Aorta (tissue), 5 donors: ENCODE results near the gene E2F8. TPM values are rescaled to one million over a fixed set of nuclear protein-coding genes. Genes with fewer than 3 reads are reported as not detected.
"Not testable (repeated sequence)": the region's sequence is repeated elsewhere in the genome, so short reads cannot be mapped to it uniquely, and the experiment has no call there.

Source experiments
- ATAC-seq: fragments of 200-7000 bp; cut with Tn5 transposase; one replicate; pipeline ENCODE4 v1.9.1; 2022; ENCODE audit warnings: moderate library complexity; ENCODE audit not compliant: low FRiP score
- DNase-seq, 2 donors: peaks; one replicate each; pipeline ENCODE4 v3.0.0-alpha.2; 2020
- H3K27ac ChIP-seq, 2 donors: one replicate each; pipeline ENCODE4 v1.5.1; 2013; ENCODE audit warnings: low read length in 2 of 2, mild to moderate bottlenecking in 2 of 2, moderate library complexity in 2 of 2, control low read depth in 1 of 2, inconsistent platforms in 1 of 2, low read depth in 1 of 2
- H3K27me3 ChIP-seq, 2 donors: one replicate each; pipeline ENCODE4 v1.6.1; 2013; ENCODE audit warnings: control low read depth in 1 of 2, low read length in 1 of 2, mild to moderate bottlenecking in 1 of 2, moderate library complexity in 1 of 2; ENCODE audit not compliant: insufficient read depth in 2 of 2, control insufficient read depth in 1 of 2
- H3K36me3 ChIP-seq, 2 donors: one replicate each; pipeline ENCODE4 v1.6.1; 2013; ENCODE audit warnings: control low read depth in 1 of 2, low read length in 1 of 2, mild to moderate bottlenecking in 1 of 2; ENCODE audit not compliant: insufficient read depth in 2 of 2, control insufficient read depth in 1 of 2
- H3K4me1 ChIP-seq, 2 donors: one replicate each; pipeline ENCODE4 v1.6.1; 2013; ENCODE audit warnings: low read length in 2 of 2, control low read depth in 1 of 2, mild to moderate bottlenecking in 1 of 2, moderate library complexity in 1 of 2; ENCODE audit not compliant: insufficient read depth in 2 of 2, control insufficient read depth in 1 of 2
- H3K4me3 ChIP-seq, 2 donors: one replicate each; pipeline ENCODE4 v1.5.1; 2013; ENCODE audit warnings: low read length in 2 of 2, control low read depth in 1 of 2, mild to moderate bottlenecking in 1 of 2
- H3K9me3 ChIP-seq: one replicate; pipeline ENCODE4 v1.6.1; 2013; ENCODE audit warnings: mild to moderate bottlenecking, low read length; ENCODE audit not compliant: control insufficient read depth
- WGBS, 2 donors: extraction: QIAGEN DNeasy Blood & Tissue Kit; methylation state at CpG; one replicate each; pipeline ENCODE4 v1.1.7; 2013; 5-methylcytosine and 5-hydroxymethylcytosine counted together
- intact Hi-C, 2 donors: fragments of 100-400 bp; cut with DNase I; formaldehyde crosslinking; loops; one replicate each; pipeline versions ENCODE4 v1.14.2 to v1.15.0; 2022
- polyA plus RNA-seq, 2 donors: library from polyadenylated mRNA; stranded (reverse); fragments of 200-250 nt; gene quantifications; one replicate each; pipeline ENCODE4 v1.2.3, GENCODE V29; 2013
- total RNA-seq, 2 donors: library from RNA; stranded (reverse); fragmentation: NEBNext Ultra II Directional; extraction: Animal tissue kit (Norgen Biotek cat#: 25700); gene quantifications; one replicate each; pipeline ENCODE4 v1.2.1, GENCODE V29; 2021
- donor health status: healthy with polysubstance abuse.
- donor health status: Bipolar disorder and iron deficiency.
- donor health status: DM: no; HTN: no; CAD: no.
- donor health status: DM: no; HTN: no; CAD: no.
- donor health status: DM: yes; HTN: yes; CAD: no.

E2F8 gene
- total and polyA plus RNA-seq, 4 donors: 0.05 to 0.63 (median 0.29) TPM; not detected in 1

DNA sequence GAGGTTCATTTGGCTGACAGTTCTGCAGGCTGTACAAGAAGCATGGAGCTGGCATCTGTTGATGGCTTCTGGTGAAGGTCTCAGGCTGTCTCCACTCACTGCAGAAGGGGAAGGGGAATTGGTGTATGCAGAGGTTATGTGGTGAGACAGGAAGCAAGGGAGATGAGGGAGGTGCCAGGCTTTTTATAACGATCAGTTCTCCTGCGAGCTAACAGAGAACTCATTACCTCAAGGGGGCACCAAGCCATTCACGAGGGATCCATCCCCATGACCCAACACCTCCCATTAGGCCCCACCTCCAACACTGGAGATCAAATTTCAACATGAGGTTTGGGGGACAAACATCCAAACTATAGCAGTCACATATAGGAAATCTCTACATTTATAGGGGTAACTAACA lies 38.7 kb upstream of the E2F8 start:
- no peaks in the 10 kb centered on the region for H3K4me1 ChIP-seq
- intact Hi-C loops: no loop called here
- H3K9me3 ChIP-seq: no peaks in the 10 kb centered on the region
- no peak for ATAC-seq
- DNase-seq: no peak
- peak overlapping the region in 1 of 2 donors; percentile 7 for H3K27ac ChIP-seq
- no peaks in the 10 kb centered on the region for H3K36me3 ChIP-seq
- WGBS, 2 donors: 50 to 58% methylated on average over 3 of the region's 3 CpGs
- no peak overlapping the region for H3K4me3 ChIP-seq
- no peaks in the 10 kb centered on the region for H3K27me3 ChIP-seq

DNA sequence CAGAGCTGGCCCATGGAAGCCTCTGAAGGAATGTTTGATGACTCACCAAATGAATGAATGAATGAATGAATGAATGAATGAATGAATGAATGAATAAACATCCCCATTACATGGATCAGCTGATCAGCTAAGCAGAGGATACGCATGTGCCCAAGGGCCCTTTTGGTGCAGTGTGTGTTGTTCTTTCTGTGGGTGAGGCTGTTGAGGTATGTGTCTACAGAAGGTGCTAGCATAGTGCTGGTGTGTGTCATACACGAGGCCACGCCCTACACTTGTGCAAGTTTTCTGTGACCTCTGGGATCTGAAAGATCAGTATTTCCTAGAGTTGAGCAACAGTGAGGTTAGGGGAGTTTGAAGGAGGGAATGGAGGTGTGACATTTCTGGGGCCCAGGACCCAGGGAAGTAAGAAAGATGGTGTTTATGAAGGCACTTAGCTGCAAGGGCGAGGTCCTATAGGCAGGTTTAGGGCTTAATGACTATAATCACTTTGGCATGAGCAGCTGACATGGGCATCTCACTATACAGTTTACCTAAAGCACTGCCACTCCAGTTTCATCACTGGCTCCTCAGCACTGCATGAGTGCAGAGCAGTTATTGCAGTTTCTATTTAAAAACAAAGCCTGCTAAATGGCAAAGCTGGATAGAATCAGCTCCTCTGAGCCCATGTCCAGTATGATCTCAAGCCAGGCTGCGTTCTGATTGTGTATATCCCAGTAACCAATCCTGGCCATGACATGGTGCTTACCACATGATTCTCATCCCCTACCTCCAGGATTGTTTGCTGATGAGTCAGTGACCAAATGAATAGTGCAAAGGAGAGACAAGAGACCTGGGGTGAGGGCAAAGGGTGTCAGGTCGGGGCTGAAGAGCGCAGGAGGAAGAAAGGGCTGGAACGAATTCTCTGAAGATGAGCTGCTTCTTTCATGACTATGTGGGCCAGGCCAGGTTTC lies 36.4 kb upstream of the E2F8 start:
- H3K4me1 ChIP-seq: no peaks in the 10 kb centered on the region
- no peaks in the 10 kb centered on the region for H3K27me3 ChIP-seq
- no peak for DNase-seq
- no peak for ATAC-seq
- intact Hi-C loops: no loop called here
- H3K4me3 ChIP-seq: no peak overlapping the region
- no peaks in the 10 kb centered on the region for H3K9me3 ChIP-seq
- H3K27ac ChIP-seq: no peak overlapping the region
- no peaks in the 10 kb centered on the region for H3K36me3 ChIP-seq
- 90 to 92% methylated on average over 8 of the region's 8 CpGs for WGBS, 2 donors

DNA sequence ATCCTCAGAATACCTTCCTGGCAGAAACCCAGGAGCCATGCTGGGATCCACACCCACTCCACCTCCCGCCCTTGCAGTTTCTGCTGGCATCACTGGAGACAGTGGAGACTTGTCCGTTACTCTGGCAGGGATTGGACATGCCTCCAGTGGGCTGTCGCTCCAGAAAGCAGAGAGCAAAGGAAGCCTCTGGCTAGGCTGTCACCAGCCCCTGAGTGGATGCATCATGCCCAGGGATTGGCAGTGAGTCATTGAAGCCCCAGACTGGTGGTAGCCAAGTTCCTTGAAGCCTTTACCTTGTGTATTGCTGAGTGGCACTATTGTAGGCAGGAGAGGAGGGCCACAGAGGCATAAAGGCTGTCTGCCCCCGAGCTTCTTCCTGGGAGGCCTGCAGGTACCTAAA lies 34.8 kb upstream of the E2F8 start:
- H3K27ac ChIP-seq: no peak overlapping the region
- no peak overlapping the region for H3K4me3 ChIP-seq
- ATAC-seq (no peak), DNase-seq (no peak)
- no peaks in the 10 kb centered on the region for H3K27me3 ChIP-seq
- intact Hi-C loops: no loop called here
- H3K4me1 ChIP-seq: no peaks in the 10 kb centered on the region
- H3K9me3 ChIP-seq: no peaks in the 10 kb centered on the region
- H3K36me3 ChIP-seq: no peaks in the 10 kb centered on the region
- WGBS, 2 donors: 84 to 87% methylated on average over 4 of the region's 4 CpGs

DNA sequence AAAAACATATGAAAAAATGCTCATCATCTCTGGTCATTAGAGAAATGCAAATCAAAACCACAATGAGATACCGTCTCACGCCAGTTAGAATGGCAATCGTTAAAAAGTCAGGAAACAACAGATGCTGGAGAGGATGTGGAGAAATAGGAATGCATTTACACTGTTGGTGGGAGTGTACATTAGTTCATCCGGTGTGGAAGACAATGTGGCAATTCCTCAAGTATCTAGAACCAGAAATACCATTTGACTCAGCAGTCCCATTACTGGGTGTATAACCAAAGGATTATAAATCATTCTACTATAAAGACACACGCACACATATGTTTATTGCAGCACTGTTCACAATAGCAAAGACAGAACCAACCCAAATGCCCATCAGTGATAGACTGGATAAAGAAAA lies 32.5 kb upstream of the E2F8 start:
- ATAC-seq, intact Hi-C loops, H3K27me3 ChIP-seq, DNase-seq, H3K9me3 ChIP-seq, H3K27ac ChIP-seq, H3K4me3 ChIP-seq, H3K36me3 ChIP-seq, H3K4me1 ChIP-seq: not testable (repeated sequence)
- 90 to 91% methylated on average over 5 of the region's 5 CpGs for WGBS, 2 donors

DNA sequence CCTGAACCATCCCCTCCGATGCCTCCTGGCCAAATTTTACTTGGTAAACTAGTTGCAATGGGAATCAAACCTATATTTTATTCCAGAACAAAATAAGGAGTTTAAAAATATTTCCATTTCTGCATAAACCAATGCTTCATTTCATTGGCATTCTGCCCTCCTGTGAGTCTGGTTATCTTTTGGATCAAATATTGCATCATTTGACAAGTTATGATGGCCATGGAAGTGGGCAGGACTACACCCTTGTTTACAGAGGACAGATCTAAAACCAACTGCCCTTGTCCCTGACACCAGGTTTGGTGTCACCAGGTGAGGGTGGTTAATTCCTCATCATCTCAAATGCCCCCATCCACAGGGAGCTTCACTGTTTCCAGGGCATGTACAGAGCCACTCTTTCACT lies 28.2 kb upstream of the E2F8 start:
- H3K27me3 ChIP-seq: no peaks in the 10 kb centered on the region
- H3K4me1 ChIP-seq: no peaks in the 10 kb centered on the region
- WGBS, 2 donors: 11 to 17% methylated on average over 1 of the region's 1 CpG
- DNase-seq: no peak
- no peak for ATAC-seq
- H3K27ac ChIP-seq: no peak overlapping the region
- no peaks in the 10 kb centered on the region for H3K9me3 ChIP-seq
- no peak overlapping the region for H3K4me3 ChIP-seq
- intact Hi-C loops: loop anchor here in 1 of 2 donors (10.0 kb wide), 1 partner anchor 476 kb away; no protein-coding TSS in a partner anchor
- H3K36me3 ChIP-seq: no peaks in the 10 kb centered on the region

DNA sequence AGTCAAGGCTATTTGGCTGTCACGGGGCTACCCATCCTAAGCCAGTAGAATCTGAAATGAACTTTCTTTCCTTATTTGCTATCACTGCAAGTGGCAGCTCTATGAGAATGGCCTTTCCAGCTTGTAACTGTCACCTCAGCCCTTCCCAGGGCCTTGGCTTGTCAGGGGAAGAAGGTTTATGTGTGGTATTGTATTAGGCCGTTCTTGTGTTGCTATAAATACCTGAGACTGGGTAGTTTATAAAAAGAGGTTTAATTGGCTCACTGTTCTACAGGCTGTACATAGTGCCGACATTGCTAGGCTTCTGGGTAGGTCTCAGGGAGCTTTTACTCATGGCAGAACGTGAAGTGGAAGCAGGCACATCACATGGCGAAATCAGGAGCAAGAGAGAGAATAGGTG lies 26.8 kb upstream of the E2F8 start:
- no peaks in the 10 kb centered on the region for H3K9me3 ChIP-seq
- 83 to 89% methylated on average over 5 of the region's 5 CpGs for WGBS, 2 donors
- H3K4me1 ChIP-seq: no peaks in the 10 kb centered on the region
- ATAC-seq: no peak
- H3K36me3 ChIP-seq: no peaks in the 10 kb centered on the region
- H3K27ac ChIP-seq: no peak overlapping the region
- DNase-seq: no peak
- no peak overlapping the region for H3K4me3 ChIP-seq
- intact Hi-C loops: loop anchor here in 1 of 2 donors (10.0 kb wide), 1 partner anchor 477 kb away; no protein-coding TSS in a partner anchor
- H3K27me3 ChIP-seq: no peaks in the 10 kb centered on the region

DNA sequence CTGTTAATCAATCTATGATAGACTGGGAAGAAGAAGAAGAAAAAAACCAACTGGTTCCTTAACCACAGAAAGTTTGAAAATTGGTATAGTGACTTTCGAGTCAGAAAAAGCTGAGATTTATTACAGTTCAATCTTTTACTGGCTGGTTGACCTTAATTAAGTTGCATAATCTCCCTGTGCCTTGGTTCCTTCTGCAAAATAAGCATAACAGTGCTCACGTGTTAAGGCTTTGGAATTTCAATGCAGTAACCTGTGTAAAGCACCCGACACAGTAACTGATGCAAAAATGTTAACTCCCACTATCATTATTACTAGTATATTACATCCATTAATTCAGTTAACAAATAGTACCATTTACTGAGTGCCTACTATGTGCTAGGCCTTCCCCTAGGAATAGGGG lies 22.6 kb upstream of the E2F8 start:
- H3K36me3 ChIP-seq: no peaks in the 10 kb centered on the region
- ATAC-seq (no peak), DNase-seq (no peak)
- no peak overlapping the region for H3K4me3 ChIP-seq
- intact Hi-C loops: loop anchor here (5.0 to 10.0 kb wide), 2 partner anchors 289 to 481 kb away; no protein-coding TSS in a partner anchor
- H3K9me3 ChIP-seq: no peaks in the 10 kb centered on the region
- no peaks in the 10 kb centered on the region for H3K4me1 ChIP-seq
- no peak overlapping the region for H3K27ac ChIP-seq
- 73 to 80% methylated on average over 3 of the region's 3 CpGs for WGBS, 2 donors
- no peaks in the 10 kb centered on the region for H3K27me3 ChIP-seq

DNA sequence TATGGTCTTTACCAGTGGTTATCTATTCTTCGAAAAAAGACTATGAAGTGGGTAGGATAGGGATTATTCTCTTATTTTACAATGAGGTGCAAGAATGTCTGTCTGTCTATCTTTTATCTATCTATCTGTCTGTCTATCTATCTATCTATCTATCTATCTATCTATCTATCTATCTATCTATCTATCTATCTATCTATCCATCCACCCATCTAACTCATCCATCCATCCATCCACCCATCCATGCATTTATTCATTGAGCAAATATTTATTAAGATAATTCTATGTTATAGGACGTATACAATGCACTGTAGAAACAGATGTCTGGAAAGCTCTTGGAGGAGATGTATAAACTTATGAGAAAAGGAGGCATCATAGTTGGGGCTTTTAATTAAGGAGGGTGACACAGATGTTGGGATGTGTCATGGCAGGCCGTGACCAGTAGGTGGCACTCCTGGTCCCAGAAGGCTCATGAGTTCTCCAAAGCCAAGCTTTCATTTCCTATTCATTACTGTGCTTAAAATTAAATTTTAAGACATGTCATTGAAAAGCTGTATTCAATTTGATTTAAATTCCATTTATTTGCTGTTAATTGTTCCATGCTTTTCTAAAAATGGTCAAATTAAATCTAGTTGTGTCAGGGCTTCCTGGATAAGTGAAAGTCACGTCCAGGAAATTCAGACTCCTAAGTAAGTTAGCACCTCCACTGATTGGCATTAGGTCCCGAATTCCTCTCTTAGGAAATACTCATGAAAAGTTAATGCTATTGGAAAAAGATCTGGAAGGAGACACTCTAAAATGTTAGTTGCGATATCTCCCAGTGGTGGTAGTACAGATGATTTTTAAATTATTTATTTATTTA lies 19.0 kb upstream of the E2F8 start:
- no peaks in the 10 kb centered on the region for H3K27me3 ChIP-seq
- no peak overlapping the region for H3K27ac ChIP-seq
- 41 to 43% methylated on average over 6 of the region's 6 CpGs for WGBS, 2 donors
- DNase-seq: peak; percentile 71 to 88
- H3K36me3 ChIP-seq: no peaks in the 10 kb centered on the region
- peak; percentile 78 for ATAC-seq
- H3K9me3 ChIP-seq: no peaks in the 10 kb centered on the region
- H3K4me1 ChIP-seq: no peaks in the 10 kb centered on the region
- intact Hi-C loops: loop anchor here (1.0 to 10.0 kb wide), 3 partner anchors 293 to 485 kb away; no protein-coding TSS in a partner anchor
- H3K4me3 ChIP-seq: no peak overlapping the region
